HG03066 (cell line): Measurements from ENCODE around the gene PDK3.

Experiments used
- ATAC-seq: cut with Tn5 transposase; IDR thresholded peaks from one replicate; pipeline ENCODE4 v1.9.1; 2021; ENCODE audit warnings: low read depth; ENCODE audit not compliant: unreplicated experiment

Gene PDK3

GRCh38 chrX:24464836-24465531 lies at the start of gene PDK3:
TSS of gene PDK3 (plus strand) at chrX:24465286. CDS start at chrX:24465456, 170 bp downstream.
- ATAC-seq = peak; percentile 89

DNA sequence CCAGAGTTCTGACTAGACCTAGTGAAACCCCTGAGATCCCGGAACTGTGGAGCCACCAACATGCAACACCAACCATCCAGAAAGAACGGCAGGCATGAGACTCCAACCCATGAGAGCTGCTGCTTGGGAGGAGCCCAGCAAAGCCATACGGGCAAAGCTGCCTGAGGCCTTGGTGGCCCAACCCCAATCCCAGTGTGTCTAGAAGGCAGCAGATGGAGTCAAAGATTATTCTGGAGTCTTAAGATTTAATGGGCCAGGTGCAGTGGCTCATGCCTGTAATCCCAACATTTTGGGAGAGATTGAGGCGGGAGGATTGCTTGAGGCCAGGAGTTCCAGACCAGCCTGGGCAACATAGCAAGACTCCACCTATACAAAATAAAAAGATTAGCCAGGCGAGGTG lies 49.2 kb upstream of the PDK3 start:
- ATAC-seq = no peak

GRCh38 chrX:24423960-24424359 lies 41.1 kb upstream of the PDK3 start:
- no peak for ATAC-seq

- no peak for ATAC-seq
Observed at GRCh38 chrX:24424948-24425347, 40.1 kb upstream of the PDK3 start.

GRCh38 chrX:24425806-24426205 lies 39.3 kb upstream of the PDK3 start:
- no peak for ATAC-seq

- no peak for ATAC-seq
Observed at GRCh38 chrX:24426340-24426913, 38.7 kb upstream of the PDK3 start.

GRCh38 chrX:24426921-24427746 lies 38.0 kb upstream of the PDK3 start:
- no peak for ATAC-seq

DNA sequence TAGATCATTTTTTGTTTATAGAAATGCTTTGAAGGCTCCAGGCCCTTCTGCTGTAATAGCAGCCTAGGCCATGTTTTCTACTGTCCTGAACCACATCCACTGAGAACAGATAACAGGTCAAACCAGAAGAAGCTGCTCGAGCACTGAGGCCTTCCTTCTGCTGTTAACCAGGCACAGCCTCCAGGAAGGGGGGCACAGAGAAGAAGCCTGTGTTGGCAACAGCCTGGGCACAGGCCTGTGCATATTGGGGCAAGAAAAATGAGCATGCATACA lies 37.4 kb upstream of the PDK3 start:
- ATAC-seq = no peak

DNA sequence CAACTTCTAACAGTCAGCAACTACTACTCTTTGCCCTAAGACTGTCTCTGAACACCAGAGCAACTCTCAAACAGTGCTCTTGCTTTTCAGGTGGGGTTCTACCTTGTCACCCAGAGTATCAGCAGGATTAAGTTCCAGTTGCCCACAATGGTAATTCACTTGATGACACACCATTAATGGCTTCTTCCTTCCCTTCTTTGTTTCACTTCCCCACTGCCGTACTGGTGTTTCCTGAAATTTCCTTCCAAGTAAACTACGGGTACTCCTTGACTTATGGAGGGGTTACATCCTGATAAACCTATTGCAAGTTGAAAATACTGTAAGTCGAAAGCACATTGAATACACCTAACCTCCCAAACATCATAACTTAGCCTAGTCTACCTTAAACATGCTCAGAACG lies 36.6 kb upstream of the PDK3 start:
- no peak for ATAC-seq

DNA sequence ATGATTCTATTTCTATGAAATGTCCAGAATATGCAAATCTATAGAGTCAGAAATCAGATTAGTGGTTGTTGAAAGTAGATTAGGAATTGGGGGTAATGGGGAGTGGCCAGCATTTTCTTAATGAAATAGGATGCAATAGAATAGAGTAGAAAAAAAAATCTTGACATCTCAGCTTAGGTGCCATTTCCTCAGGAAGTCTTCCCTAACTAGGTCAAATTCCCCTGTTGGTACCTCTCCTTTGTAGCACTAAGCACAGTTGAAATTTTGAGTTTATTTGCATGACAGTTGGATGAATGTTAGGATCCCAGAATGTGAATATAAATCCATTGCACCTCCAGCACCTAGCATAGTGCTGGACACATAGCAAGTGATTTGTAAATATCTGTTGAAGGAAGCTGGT lies 30.0 kb upstream of the PDK3 start:
- ATAC-seq = no peak

GRCh38 chrX:24443918-24444317 lies 21.2 kb upstream of the PDK3 start:
- no peak for ATAC-seq

GRCh38 chrX:24444645-24445044 lies 20.4 kb upstream of the PDK3 start:
- no peak for ATAC-seq

GRCh38 chrX:24448762-24449250 lies 16.3 kb upstream of the PDK3 start:
- no peak for ATAC-seq

GRCh38 chrX:24463077-24463476 lies 2.0 kb upstream of the PDK3 start:
- ATAC-seq = no peak

GRCh38 chrX:24464498-24464835 lies 619 bp upstream of the PDK3 start:
- no peak for ATAC-seq

- ATAC-seq = peak; percentile 12
Observed at GRCh38 chrX:24465532-24465865, 413 bp downstream of the PDK3 start.

- no peak for ATAC-seq
Observed at GRCh38 chrX:24466025-24466424, 939 bp downstream of the PDK3 start.

DNA sequence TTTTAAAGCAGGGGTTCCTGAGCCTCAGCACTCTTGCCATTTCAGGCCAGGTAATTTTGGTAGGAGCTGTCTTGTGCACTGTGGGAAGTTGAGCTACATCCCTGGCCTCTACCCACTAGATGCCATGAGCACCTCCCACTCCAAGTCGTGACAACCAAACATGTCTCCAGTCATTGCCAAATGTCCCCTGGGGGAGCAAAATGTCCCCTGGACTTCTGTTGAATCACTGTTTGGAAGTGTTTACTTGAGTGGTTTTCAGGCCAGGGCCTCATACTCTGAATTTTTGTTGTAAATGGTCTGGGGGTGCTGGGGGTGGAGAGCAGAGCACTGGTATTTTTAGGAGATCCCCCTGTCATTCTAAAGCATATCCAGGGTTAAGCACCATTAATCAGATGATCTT lies 3.2 kb downstream of the PDK3 start:
- no peak for ATAC-seq

- ATAC-seq = no peak
Observed at GRCh38 chrX:24471808-24472207, 6.7 kb downstream of the PDK3 start.

DNA sequence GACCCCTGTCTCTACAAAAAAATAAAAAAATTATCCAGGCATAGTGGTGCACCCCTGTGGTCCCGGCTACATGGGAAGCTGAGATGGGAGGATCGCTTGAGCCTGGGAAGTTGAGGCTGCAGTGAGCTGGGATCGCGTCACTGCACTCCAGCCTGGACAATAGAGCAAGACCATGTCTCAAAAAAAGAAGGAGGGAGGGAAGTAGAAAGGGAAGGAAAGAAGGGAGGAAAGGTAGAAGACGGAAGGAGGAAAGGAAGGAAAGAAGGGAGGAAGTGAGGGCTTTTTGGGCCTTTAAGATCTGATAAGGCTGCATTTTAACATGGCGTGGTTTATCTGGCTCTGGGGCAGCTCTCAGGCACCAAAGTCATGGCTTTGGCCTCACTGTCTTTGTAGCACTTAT lies 10.4 kb downstream of the PDK3 start:
- ATAC-seq = no peak

DNA sequence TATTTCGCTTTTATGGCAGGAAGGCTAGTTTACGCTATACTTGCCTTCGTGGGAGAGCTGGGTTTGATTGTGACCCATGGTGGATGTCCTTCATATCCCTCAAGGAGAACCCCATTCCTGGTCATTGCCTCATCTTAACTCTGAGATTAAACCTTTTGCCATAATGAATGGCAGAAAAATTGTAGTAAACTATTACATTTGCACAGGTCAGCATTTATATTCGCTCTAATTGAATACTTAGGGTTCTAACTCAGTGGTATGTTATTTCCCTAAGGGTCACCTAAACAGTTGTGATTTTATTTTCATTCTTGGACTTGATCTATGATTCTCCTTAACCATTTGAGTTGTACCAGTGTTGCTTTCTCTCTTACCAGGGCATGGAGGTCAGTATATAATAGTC lies 13.4 kb downstream of the PDK3 start:
- no peak for ATAC-seq

- ATAC-seq = peak; percentile 98
Observed at GRCh38 chrX:24479924-24480323, 14.8 kb downstream of the PDK3 start.
